OCI-LY1 (cell line): ENCODE data around the gene WIPF2.

Source experiments
- H2AFZ ChIP-seq: fragments of 200-600 bp; sonication (generic), shearing (Covaris generic); 2 replicates; pipeline ENCODE4 v1.6.0; 2014; ENCODE audit warnings: antibody characterized with exemption, mild to moderate bottlenecking, low read length
- H3F3A ChIP-seq: fragments of 200-600 bp; sonication (generic), shearing (Covaris generic); 2 replicates; pipeline ENCODE4 v1.6.0; 2014; ENCODE audit warnings: mild to moderate bottlenecking, antibody characterized with exemption, low read length, moderate library complexity; ENCODE audit not compliant: insufficient read depth
- H3K27ac ChIP-seq: fragments of 200-600 bp; sonication (generic); 2 replicates; pipeline ENCODE4 v1.5.1; 2014; ENCODE audit warnings: low read length, mixed run types, mild to moderate bottlenecking, low read depth; ENCODE audit not compliant: poor library complexity, severe bottlenecking
- H3K27me3 ChIP-seq: fragments of 200-600 bp; sonication (generic); 2 replicates; pipeline ENCODE4 v1.6.0; 2014; ENCODE audit warnings: antibody characterized with exemption, mild to moderate bottlenecking, low read length, moderate library complexity; ENCODE audit not compliant: insufficient read depth
- H3K36me3 ChIP-seq: fragments of 200-600 bp; sonication (generic); 2 replicates; pipeline ENCODE4 v1.6.1; 2014; ENCODE audit warnings: mild to moderate bottlenecking, antibody characterized with exemption, low read length, moderate library complexity, mixed read lengths; ENCODE audit not compliant: insufficient read depth
- H3K4me1 ChIP-seq: fragments of 200-600 bp; sonication (generic); 2 replicates; pipeline ENCODE4 v1.5.1; 2014; ENCODE audit warnings: mild to moderate bottlenecking, low read length, moderate library complexity; ENCODE audit not compliant: insufficient read depth, severe bottlenecking
- H3K4me2 ChIP-seq: fragments of 200-600 bp; sonication (generic), shearing (Covaris generic); 2 replicates; pipeline ENCODE4 v1.6.1; 2014; ENCODE audit warnings: low read length
- H3K4me3 ChIP-seq: fragments of 200-600 bp; sonication (generic); 2 replicates; pipeline ENCODE4 v1.5.1; 2014; ENCODE audit warnings: low read length, low read depth, mild to moderate bottlenecking, mixed read lengths; ENCODE audit not compliant: poor library complexity, severe bottlenecking
- H3K79me2 ChIP-seq: fragments of 200-600 bp; shearing (Covaris generic); 2 replicates; pipeline ENCODE4 v1.6.1; 2016; ENCODE audit warnings: mixed run types, low read length, mixed read lengths; ENCODE audit not compliant: insufficient read depth
- H3K9ac ChIP-seq: fragments of 200-600 bp; sonication (generic), shearing (Covaris generic); 2 replicates; pipeline ENCODE4 v1.6.1; 2014; ENCODE audit warnings: mild to moderate bottlenecking, low read length, mixed read lengths
- H3K9me2 ChIP-seq: fragments of 200-600 bp; sonication (generic), shearing (Covaris generic); 2 replicates; pipeline ENCODE4 v1.6.1; 2014; ENCODE audit warnings: low read depth, mild to moderate bottlenecking, low read length, mixed read lengths
- H3K9me3 ChIP-seq: fragments of 200-600 bp; shearing (Covaris generic); 2 replicates; pipeline ENCODE4 v1.6.1; 2014; ENCODE audit warnings: low read length, mixed read lengths
- H4K20me1 ChIP-seq: fragments of 200-600 bp; sonication (generic), shearing (Covaris generic); 2 replicates; pipeline ENCODE4 v1.6.0; 2016; ENCODE audit warnings: mild to moderate bottlenecking, low read length; ENCODE audit not compliant: insufficient read depth
- CTCF ChIP-seq: fragments of 200-600 bp; sonication (generic), shearing (Covaris generic); IDR thresholded peaks from 2 replicates; pipeline ENCODE4 v1.5.1; 2017; ENCODE audit warnings: mild to moderate bottlenecking, antibody characterized with exemption, low read length, moderate library complexity, mixed read lengths
- EZH2 ChIP-seq: fragments of 200-600 bp; sonication (generic), shearing (Covaris generic); IDR thresholded peaks from 2 replicates; pipeline ENCODE4 v1.8.0; 2017; ENCODE audit warnings: borderline replicate concordance, mixed run types, mild to moderate bottlenecking, antibody characterized with exemption, low read length, moderate library complexity, mixed read lengths

Gene WIPF2

GRCh38 chr17:40175928-40176753, 43.0 kb upstream of the WIPF2 start:
- Histone ChIP-seq H3K27me3 (no peaks in the 10 kb centered on the region; the same call in 1 of the 2 replicates), H3K27ac (no peak overlapping the region), H3K36me3 (peaks cover 30% of the 10 kb centered on the region; the same call in 1 of the 2 replicates), H4K20me1 (no peaks in the 10 kb centered on the region), H3K79me2 (no peaks in the 10 kb centered on the region), H3K4me3 (no peak overlapping the region), H2AFZ (no peak overlapping the region), H3K4me2 (no peak overlapping the region), H3K9me3 (no peaks in the 10 kb centered on the region), H3K9ac (no peak overlapping the region), H3K9me2 (no peaks in the 10 kb centered on the region), H3F3A (no peaks in the 10 kb centered on the region), H3K4me1 (peaks cover 15% of the 10 kb centered on the region)
- no peak for TF ChIP-seq CTCF
- no peak for TF ChIP-seq EZH2

GRCh38 chr17:40176754-40177110, 42.4 kb upstream of the WIPF2 start:
- Histone ChIP-seq H3K9me3 (no peaks in the 10 kb centered on the region), H3K36me3 (peaks cover 25% of the 10 kb centered on the region; the same call in 1 of the 2 replicates), H2AFZ (no peak overlapping the region), H3K4me2 (peak overlapping the region; percentile 65; the same call in 1 of the 2 replicates), H3K9me2 (no peaks in the 10 kb centered on the region), H3K27me3 (no peaks in the 10 kb centered on the region; the same call in 1 of the 2 replicates), H3K4me3 (no peak overlapping the region), H3K4me1 (peaks cover 15% of the 10 kb centered on the region), H3K27ac (no peak overlapping the region), H3K79me2 (no peaks in the 10 kb centered on the region), H4K20me1 (no peaks in the 10 kb centered on the region), H3F3A (no peaks in the 10 kb centered on the region), H3K9ac (no peak overlapping the region)
- TF ChIP-seq EZH2 (no peak), CTCF (no peak)

GRCh38 chr17:40177275-40177874, 41.7 kb upstream of the WIPF2 start, which contains the start of gene RAPGEFL1:
Gene RAPGEFL1 (plus strand): TSS chr17:40177470. CDS start chr17:40177862, 392 bp downstream.
- Histone ChIP-seq H3K79me2 (no peaks in the 10 kb centered on the region), H3F3A (no peaks in the 10 kb centered on the region), H3K9me2 (no peaks in the 10 kb centered on the region), H4K20me1 (no peaks in the 10 kb centered on the region), H2AFZ (no peak within 1 kb of the TSS), H3K4me2 (peak within 1 kb of the TSS; percentile 65), H3K36me3 (peaks cover 18% of the 10 kb centered on the region; the same call in 1 of the 2 replicates), H3K9ac (peak within 1 kb of the TSS; percentile 35; the same call in 1 of the 2 replicates), H3K4me1 (peaks cover 15% of the 10 kb centered on the region), H3K27me3 (no peaks in the 10 kb centered on the region; the same call in 1 of the 2 replicates), H3K27ac (no peak within 1 kb of the TSS), H3K9me3 (no peaks in the 10 kb centered on the region), H3K4me3 (peak within 1 kb of the TSS; percentile 51)
- TF ChIP-seq CTCF: no peak
- TF ChIP-seq EZH2: no peak
